Aorta (tissue), 5 donors: Measurements from ENCODE around the gene PBX3. TPM values are rescaled to one million over a fixed set of nuclear protein-coding genes. Genes with fewer than 3 reads are reported as not detected.

Experiments
- ATAC-seq: fragments of 200-7000 bp; cut with Tn5 transposase; one replicate; pipeline ENCODE4 v1.9.1; 2022; ENCODE audit warnings: moderate library complexity; ENCODE audit not compliant: low FRiP score
- DNase-seq, 2 donors: peaks; one replicate each; pipeline ENCODE4 v3.0.0-alpha.2; 2020
- H3K27ac ChIP-seq, 2 donors: one replicate each; pipeline ENCODE4 v1.5.1; 2013; ENCODE audit warnings: low read length in 2 of 2, mild to moderate bottlenecking in 2 of 2, moderate library complexity in 2 of 2, control low read depth in 1 of 2, inconsistent platforms in 1 of 2, low read depth in 1 of 2
- H3K27me3 ChIP-seq, 2 donors: one replicate each; pipeline ENCODE4 v1.6.1; 2013; ENCODE audit warnings: control low read depth in 1 of 2, low read length in 1 of 2, mild to moderate bottlenecking in 1 of 2, moderate library complexity in 1 of 2; ENCODE audit not compliant: insufficient read depth in 2 of 2, control insufficient read depth in 1 of 2
- H3K36me3 ChIP-seq, 2 donors: one replicate each; pipeline ENCODE4 v1.6.1; 2013; ENCODE audit warnings: control low read depth in 1 of 2, low read length in 1 of 2, mild to moderate bottlenecking in 1 of 2; ENCODE audit not compliant: insufficient read depth in 2 of 2, control insufficient read depth in 1 of 2
- H3K4me1 ChIP-seq, 2 donors: one replicate each; pipeline ENCODE4 v1.6.1; 2013; ENCODE audit warnings: low read length in 2 of 2, control low read depth in 1 of 2, mild to moderate bottlenecking in 1 of 2, moderate library complexity in 1 of 2; ENCODE audit not compliant: insufficient read depth in 2 of 2, control insufficient read depth in 1 of 2
- H3K4me3 ChIP-seq, 2 donors: one replicate each; pipeline ENCODE4 v1.5.1; 2013; ENCODE audit warnings: low read length in 2 of 2, control low read depth in 1 of 2, mild to moderate bottlenecking in 1 of 2
- H3K9me3 ChIP-seq: one replicate; pipeline ENCODE4 v1.6.1; 2013; ENCODE audit warnings: mild to moderate bottlenecking, low read length; ENCODE audit not compliant: control insufficient read depth
- WGBS, 2 donors: extraction: QIAGEN DNeasy Blood & Tissue Kit; methylation state at CpG; one replicate each; pipeline ENCODE4 v1.1.7; 2013; 5-methylcytosine and 5-hydroxymethylcytosine counted together
- intact Hi-C, 2 donors: fragments of 100-400 bp; cut with DNase I; formaldehyde crosslinking; loops; one replicate each; pipeline versions ENCODE4 v1.14.2 to v1.15.0; 2022
- polyA plus RNA-seq, 2 donors: library from polyadenylated mRNA; stranded (reverse); fragments of 200-250 nt; gene quantifications; one replicate each; pipeline ENCODE4 v1.2.3, GENCODE V29; 2013
- total RNA-seq, 2 donors: library from RNA; stranded (reverse); fragmentation: NEBNext Ultra II Directional; extraction: Animal tissue kit (Norgen Biotek cat#: 25700); gene quantifications; one replicate each; pipeline ENCODE4 v1.2.1, GENCODE V29; 2021
- donor health status: healthy with polysubstance abuse.
- donor health status: Bipolar disorder and iron deficiency.
- donor health status: DM: no; HTN: no; CAD: no.
- donor health status: DM: no; HTN: no; CAD: no.
- donor health status: DM: yes; HTN: yes; CAD: no.

PBX3 gene
- total and polyA plus RNA-seq, 4 donors, result 10.3 to 44.7 (median 18.8) TPM

- Histone ChIP-seq H3K9me3 (no peaks in the 10 kb centered on the region), H3K27ac (no peak overlapping the region), H3K27me3 (no peaks in the 10 kb centered on the region), H3K4me1 (no peaks in the 10 kb centered on the region), H3K4me3 (no peak overlapping the region), H3K36me3 (no peaks in the 10 kb centered on the region)
- no peak for DNase-seq
- 94 to 97% methylated on average over 7 of the region's 7 CpGs for WGBS, 2 donors
- intact Hi-C loops, result no loop called here
- no peak for ATAC-seq
Observed at GRCh38 chr9:125888211-125888610, 141.0 kb downstream of the PBX3 start.

GRCh38 chr9:125889112-125889475, 141.9 kb downstream of the PBX3 start:
- Histone ChIP-seq H3K27ac (no peak overlapping the region), H3K9me3 (no peaks in the 10 kb centered on the region), H3K27me3 (no peaks in the 10 kb centered on the region), H3K4me1 (no peaks in the 10 kb centered on the region), H3K36me3 (no peaks in the 10 kb centered on the region), H3K4me3 (peak overlapping the region; percentile 41 to 69)
- 42 to 48% methylated on average over 21 of the region's 21 CpGs for WGBS, 2 donors
- ATAC-seq (no peak), DNase-seq (peak; percentile 47 to 78)
- intact Hi-C loops, result no loop called here

GRCh38 chr9:125889476-125890419, 142.6 kb downstream of the PBX3 start:
- intact Hi-C loops, result no loop called here
- Histone ChIP-seq H3K4me1 (no peaks in the 10 kb centered on the region), H3K27me3 (no peaks in the 10 kb centered on the region), H3K36me3 (no peaks in the 10 kb centered on the region), H3K27ac (no peak overlapping the region), H3K9me3 (no peaks in the 10 kb centered on the region), H3K4me3 (peak overlapping the region; percentile 41 to 69)
- ATAC-seq (peak; percentile 33), DNase-seq (peak in 1 of 2 donors; percentile 79)
- 3 to 7% methylated on average over 36 to 71 of the region's 71 CpGs for WGBS, 2 donors

GRCh38 chr9:125890826-125891225, 143.7 kb downstream of the PBX3 start:
- Histone ChIP-seq H3K9me3 (no peaks in the 10 kb centered on the region), H3K36me3 (no peaks in the 10 kb centered on the region), H3K27ac (no peak overlapping the region), H3K27me3 (no peaks in the 10 kb centered on the region), H3K4me1 (no peaks in the 10 kb centered on the region), H3K4me3 (no peak overlapping the region)
- WGBS, 2 donors, result 56 to 78% methylated on average over 1 of the region's 1 CpG
- intact Hi-C loops, result no loop called here
- no peak for DNase-seq
- no peak for ATAC-seq

- Histone ChIP-seq H3K27me3 (no peaks in the 10 kb centered on the region), H3K9me3 (no peaks in the 10 kb centered on the region), H3K4me1 (no peaks in the 10 kb centered on the region), H3K36me3 (no peaks in the 10 kb centered on the region), H3K27ac (no peak overlapping the region), H3K4me3 (no peak overlapping the region)
- intact Hi-C loops, result no loop called here
- DNase-seq (no peak), ATAC-seq (no peak)
- WGBS, 2 donors, result 90 to 95% methylated on average over 2 of the region's 2 CpGs
Observed at GRCh38 chr9:125893277-125893676, 146.1 kb downstream of the PBX3 start.

GRCh38 chr9:125894566-125894965, 147.4 kb downstream of the PBX3 start:
- no peak for ATAC-seq
- Histone ChIP-seq H3K9me3 (no peaks in the 10 kb centered on the region), H3K36me3 (no peaks in the 10 kb centered on the region), H3K27me3 (no peaks in the 10 kb centered on the region), H3K4me1 (no peaks in the 10 kb centered on the region), H3K27ac (no peak overlapping the region), H3K4me3 (no peak overlapping the region)
- 94 to 99% methylated on average over 3 of the region's 3 CpGs for WGBS, 2 donors
- no peak for DNase-seq
- intact Hi-C loops, result no loop called here

- Histone ChIP-seq H3K36me3 (no peaks in the 10 kb centered on the region), H3K27ac (no peak overlapping the region), H3K4me1 (no peaks in the 10 kb centered on the region), H3K27me3 (no peaks in the 10 kb centered on the region), H3K9me3 (no peaks in the 10 kb centered on the region), H3K4me3 (no peak overlapping the region)
- DNase-seq, result no peak
- no peak for ATAC-seq
- intact Hi-C loops, result no loop called here
- WGBS, 2 donors, result 96 to 100% methylated on average over 2 of the region's 2 CpGs
Observed at GRCh38 chr9:125896404-125896803, 149.2 kb downstream of the PBX3 start.

GRCh38 chr9:125896964-125897363, 149.8 kb downstream of the PBX3 start:
- no peaks in the 10 kb centered on the region for H3K9me3 ChIP-seq
- DNase-seq (no peak), ATAC-seq (no peak)
- WGBS, 2 donors, result 97 to 100% methylated on average over 2 of the region's 2 CpGs
- no peaks in the 10 kb centered on the region for H3K4me1 ChIP-seq
- intact Hi-C loops, result no loop called here
- no peaks in the 10 kb centered on the region for H3K27me3 ChIP-seq
- no peaks in the 10 kb centered on the region for H3K36me3 ChIP-seq
- no peak overlapping the region for H3K27ac ChIP-seq
- no peak overlapping the region for H3K4me3 ChIP-seq

GRCh38 chr9:125897481-125897880, 150.3 kb downstream of the PBX3 start:
- Histone ChIP-seq H3K9me3 (no peaks in the 10 kb centered on the region), H3K27ac (no peak overlapping the region), H3K36me3 (no peaks in the 10 kb centered on the region), H3K4me1 (no peaks in the 10 kb centered on the region), H3K27me3 (no peaks in the 10 kb centered on the region), H3K4me3 (no peak overlapping the region)
- intact Hi-C loops, result no loop called here
- 95 to 97% methylated on average over 2 of the region's 2 CpGs for WGBS, 2 donors
- no peak for ATAC-seq
- DNase-seq, result no peak
